Keratinocyte (primary cell): Measurements from ENCODE around the gene ATF6. TPM values are rescaled to one million over a fixed set of nuclear protein-coding genes. Genes with fewer than 3 reads are reported as not detected.
A peak's percentile ranks its signal among the peaks of the same experiment; 100 is the strongest.

Experiments
- DNase-seq: peaks from one replicate; pipeline ENCODE4 v3.0.0-alpha.2; 2011; ENCODE audit warnings: low read depth, missing footprints, low spot score
- FAIRE-seq: peaks from 2 replicates; lab custom pipeline; 2011; peaks lifted over from hg19 to GRCh38; lab: Jason Lieb, UNC
- H2AFZ ChIP-seq: 2 replicates; pipeline ENCODE4 v1.6.0; 2012; ENCODE audit warnings: low read length, control low read depth, inconsistent platforms; ENCODE audit not compliant: control insufficient read depth
- H3K27ac ChIP-seq: 2 replicates; pipeline ENCODE4 v1.5.1; 2011; ENCODE audit warnings: low read length; ENCODE audit not compliant: control insufficient read depth, insufficient read depth
- H3K27me3 ChIP-seq: 3 replicates; pipeline ENCODE4 v1.6.0; 2011; ENCODE audit warnings: low read length; ENCODE audit not compliant: control insufficient read depth, insufficient read depth; ENCODE audit errors: extremely low read depth
- H3K36me3 ChIP-seq, 2 experiments: 2 replicates in 1 of 2; 3 replicates in 1 of 2; pipeline ENCODE4 v1.5.1; 2011; ENCODE audit warnings: low read length in 2 of 2, mild to moderate bottlenecking in 1 of 2; ENCODE audit not compliant: control insufficient read depth in 2 of 2, insufficient read depth in 2 of 2; ENCODE audit errors: extremely low read depth in 1 of 2
- H3K4me1 ChIP-seq: 3 replicates; pipeline ENCODE4 v1.5.1; 2011; ENCODE audit warnings: low read length; ENCODE audit not compliant: control insufficient read depth, insufficient read depth; ENCODE audit errors: extremely low read depth
- H3K4me2 ChIP-seq: 3 replicates; pipeline ENCODE4 v1.6.0; 2011; ENCODE audit warnings: low read depth, low read length; ENCODE audit not compliant: control insufficient read depth, insufficient read depth; ENCODE audit errors: extremely low read depth
- H3K4me3 ChIP-seq, 3 experiments: fragments of 200-600 bp in 1 of 3; sonication (generic) in 1 of 3; 2 replicates in 2 of 3; 3 replicates in 1 of 3; pipeline ENCODE4 v1.5.1; 2011 to 2016; ENCODE audit warnings: low read length in 3 of 3, mild to moderate bottlenecking in 3 of 3, control low read depth in 2 of 3, inconsistent platforms in 1 of 3, low read depth in 1 of 3, mixed read lengths in 1 of 3, mixed run types in 1 of 3, moderate library complexity in 1 of 3; ENCODE audit not compliant: control insufficient read depth in 2 of 3, insufficient read depth in 2 of 3; ENCODE audit errors: extremely low read depth in 1 of 3
- H3K79me2 ChIP-seq: 2 replicates; pipeline ENCODE4 v1.6.0; 2012; ENCODE audit warnings: low read length; ENCODE audit not compliant: control insufficient read depth, insufficient read depth
- H3K9ac ChIP-seq: 3 replicates; pipeline ENCODE4 v1.6.0; 2011; ENCODE audit warnings: low read length; ENCODE audit not compliant: control insufficient read depth, insufficient read depth; ENCODE audit errors: extremely low read depth
- H3K9me1 ChIP-seq: 3 replicates; pipeline ENCODE4 v1.6.0; 2011; ENCODE audit warnings: low read length; ENCODE audit not compliant: control insufficient read depth, insufficient read depth; ENCODE audit errors: extremely low read depth
- H3K9me3 ChIP-seq: 2 replicates; pipeline ENCODE4 v1.5.1; 2012; ENCODE audit warnings: low read depth, low read length; ENCODE audit not compliant: control insufficient read depth
- H4K20me1 ChIP-seq: 3 replicates; pipeline ENCODE4 v1.6.0; 2011; ENCODE audit warnings: low read length; ENCODE audit not compliant: control insufficient read depth, insufficient read depth; ENCODE audit errors: extremely low read depth
- EZH2 ChIP-seq: IDR thresholded peaks from one replicate; pipeline ENCODE4 v1.6.1; 2012; ENCODE audit warnings: inconsistent platforms, mild to moderate bottlenecking, low read length, moderate library complexity
- dilution Hi-C: fragments of 300-500 bp; cut with MboI; formaldehyde crosslinking; loops from one replicate; pipeline ENCODE4 v1.7.0; 2020; ENCODE audit warnings: low sequenced_read_pairs; ENCODE audit not compliant: extremely low pct_ligation_motif_present
- polyA plus RNA-seq, 5 experiments: library from polyadenylated mRNA; depleted of rRNA in 3 of 5; stranded (reverse) in 3 of 5; stranded (forward) in 1 of 5; unstranded in 1 of 5; fragments of >200 nt; gene quantifications; 1 replicate in 1 of 5; 2 replicates in 3 of 5; 3 replicates in 1 of 5; pipeline versions ENCODE4 v1.2.1 to v1.2.3, GENCODE V29; 2011 to 2012; ENCODE audit warnings: missing spikeins in 2 of 5, low read depth in 1 of 5, low replicate concordance in 1 of 5
- TF ChIP-seq, protein P1 (sequence below), 3 experiments: IDR thresholded peaks in 1 of 3; conservative IDR thresholded peaks in 1 of 3; optimal IDR thresholded peaks in 1 of 3; 2 replicates in 2 of 3; 3 replicates in 1 of 3; pipeline versions ENCODE3 to v1.5.1; 2011; ENCODE audit warnings: low read length in 3 of 3, mild to moderate bottlenecking in 3 of 3, moderate library complexity in 2 of 3, control low read depth in 1 of 3, inconsistent platforms in 1 of 3; ENCODE audit not compliant: insufficient read depth in 2 of 3; ENCODE audit errors: extremely low read depth in 1 of 3

The ATF6 gene
- polyA plus RNA-seq, 1 donor (not counting 4 experiments of a cell fraction or from before 2014, with no cell fraction given), result 19.7 TPM

DNA sequence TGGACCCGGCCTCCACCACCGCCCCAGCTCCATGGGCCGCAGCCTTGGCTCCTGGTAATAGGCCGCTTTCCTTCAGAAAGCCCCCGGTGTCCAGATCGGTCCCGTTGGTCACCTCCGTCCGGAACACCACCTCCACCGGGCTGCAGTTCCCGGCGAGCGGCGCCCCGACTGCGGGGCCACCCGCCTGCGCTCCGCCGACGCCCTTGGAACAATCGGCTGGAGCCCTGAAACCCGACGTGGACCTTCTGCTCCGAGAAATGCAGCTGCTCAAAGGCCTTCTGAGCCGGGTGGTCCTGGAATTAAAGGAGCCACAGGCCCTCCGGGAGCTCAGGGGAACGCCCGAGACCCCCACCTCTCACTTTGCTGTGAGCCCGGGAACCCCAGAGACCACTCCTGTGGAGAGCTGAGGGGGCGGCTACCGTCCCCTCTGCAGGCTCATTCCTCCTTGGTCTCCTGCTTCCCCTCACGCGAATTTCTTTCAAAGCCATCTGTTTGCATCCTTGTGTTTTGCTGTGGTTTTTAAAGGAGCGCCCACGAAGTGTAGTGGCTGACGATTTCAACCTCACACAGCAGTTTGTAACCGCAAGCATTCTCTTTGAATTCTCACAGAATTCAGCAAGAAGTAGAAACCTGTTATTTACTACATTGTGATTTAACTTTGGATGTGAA lies 38.7 kb upstream of the ATF6 start:
- Histone ChIP-seq H3K9me1 (no peaks in the 10 kb centered on the region), H3K27ac (peak overlapping the region; percentile 70), H3K9ac (peak overlapping the region; percentile 87), H3K9me3 (no peaks in the 10 kb centered on the region), H4K20me1 (no peaks in the 10 kb centered on the region), H2AFZ (peak overlapping the region; percentile 69), H3K4me2 (peak overlapping the region; percentile 83), H3K79me2 (no peaks in the 10 kb centered on the region), H3K27me3 (no peaks in the 10 kb centered on the region), H3K36me3 (no peaks in the 10 kb centered on the region), H3K4me1 (peaks cover 46% of the 10 kb centered on the region), H3K4me3 (peak overlapping the region; percentile 58 to 77 (median 71))
- FAIRE-seq (no peak), DNase-seq (no peak)
- TF ChIP-seq, protein P1, sequence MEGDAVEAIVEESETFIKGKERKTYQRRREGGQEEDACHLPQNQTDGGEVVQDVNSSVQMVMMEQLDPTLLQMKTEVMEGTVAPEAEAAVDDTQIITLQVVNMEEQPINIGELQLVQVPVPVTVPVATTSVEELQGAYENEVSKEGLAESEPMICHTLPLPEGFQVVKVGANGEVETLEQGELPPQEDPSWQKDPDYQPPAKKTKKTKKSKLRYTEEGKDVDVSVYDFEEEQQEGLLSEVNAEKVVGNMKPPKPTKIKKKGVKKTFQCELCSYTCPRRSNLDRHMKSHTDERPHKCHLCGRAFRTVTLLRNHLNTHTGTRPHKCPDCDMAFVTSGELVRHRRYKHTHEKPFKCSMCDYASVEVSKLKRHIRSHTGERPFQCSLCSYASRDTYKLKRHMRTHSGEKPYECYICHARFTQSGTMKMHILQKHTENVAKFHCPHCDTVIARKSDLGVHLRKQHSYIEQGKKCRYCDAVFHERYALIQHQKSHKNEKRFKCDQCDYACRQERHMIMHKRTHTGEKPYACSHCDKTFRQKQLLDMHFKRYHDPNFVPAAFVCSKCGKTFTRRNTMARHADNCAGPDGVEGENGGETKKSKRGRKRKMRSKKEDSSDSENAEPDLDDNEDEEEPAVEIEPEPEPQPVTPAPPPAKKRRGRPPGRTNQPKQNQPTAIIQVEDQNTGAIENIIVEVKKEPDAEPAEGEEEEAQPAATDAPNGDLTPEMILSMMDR (optimal IDR thresholded peaks at IDR 0.05 in 1 of 3, IDR thresholded peaks at IDR 0.05 in 1 of 3, conservative IDR thresholded peaks at IDR 0.05 in 1 of 3; ENCODE audit: extremely low read depth in 1 of 3, insufficient read depth in 2 of 3, low read length in 3 of 3), result no peak
- TF ChIP-seq EZH2, result no peak
- dilution Hi-C loops, result no loop called here

DNA sequence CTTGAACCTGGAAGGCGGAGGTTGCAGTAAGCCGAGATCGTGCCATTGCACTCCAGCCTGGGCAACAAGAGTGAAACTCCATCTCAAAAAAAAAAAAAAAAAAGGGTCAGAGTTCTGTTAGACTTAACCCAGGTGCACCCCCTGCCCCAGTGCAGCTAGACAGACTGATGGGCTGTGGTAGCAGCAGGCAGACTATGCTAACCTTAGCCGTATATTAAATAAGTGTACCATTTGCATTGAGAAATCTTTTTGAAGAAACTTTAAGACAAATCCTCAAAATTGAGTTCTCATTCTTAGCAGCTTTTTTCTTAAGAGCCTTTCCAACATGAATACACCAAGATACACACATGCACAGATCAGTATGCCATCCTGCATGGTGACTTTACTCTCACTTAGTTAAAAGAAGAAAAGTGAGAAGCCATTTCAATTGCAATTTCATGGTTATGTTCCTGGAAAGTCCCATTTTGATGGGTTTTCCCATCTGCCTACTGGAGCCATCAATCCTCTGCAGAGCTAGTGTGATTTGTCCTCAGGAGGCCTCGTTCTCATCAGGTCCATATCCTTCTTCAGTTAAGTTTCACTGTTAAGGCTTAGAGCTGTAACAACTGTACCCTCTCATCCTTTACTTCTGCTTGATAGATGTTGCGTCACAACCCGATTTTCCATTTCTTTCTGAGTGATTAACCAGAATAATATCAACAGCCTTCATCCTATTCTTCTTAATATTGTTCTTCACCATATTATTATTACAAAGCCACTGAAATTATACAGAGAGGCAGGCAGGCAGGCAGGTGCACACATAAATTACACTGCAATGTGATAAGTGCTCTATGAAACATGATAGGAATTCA lies 37.5 kb upstream of the ATF6 start:
- H3K9me3 ChIP-seq, result no peaks in the 10 kb centered on the region
- TF ChIP-seq, protein P1 (optimal IDR thresholded peaks at IDR 0.05 in 1 of 3, IDR thresholded peaks at IDR 0.05 in 1 of 3, conservative IDR thresholded peaks at IDR 0.05 in 1 of 3; ENCODE audit: extremely low read depth in 1 of 3, insufficient read depth in 2 of 3, low read length in 3 of 3), result no peak
- no peak for TF ChIP-seq EZH2
- H3K27ac ChIP-seq, result no peak overlapping the region
- no peak overlapping the region for H2AFZ ChIP-seq
- no peak overlapping the region for H3K9ac ChIP-seq
- no peaks in the 10 kb centered on the region for H4K20me1 ChIP-seq
- no peak overlapping the region for H3K4me3 ChIP-seq
- FAIRE-seq (no peak), DNase-seq (no peak)
- dilution Hi-C loops, result no loop called here
- peak overlapping the region; percentile 22 for H3K4me2 ChIP-seq
- H3K4me1 ChIP-seq, result peaks cover 58% of the 10 kb centered on the region
- H3K79me2 ChIP-seq, result no peaks in the 10 kb centered on the region
- H3K9me1 ChIP-seq, result no peaks in the 10 kb centered on the region
- H3K27me3 ChIP-seq, result no peaks in the 10 kb centered on the region
- no peaks in the 10 kb centered on the region for H3K36me3 ChIP-seq
